ENCODE data around the gene MAGEA8.
"Not testable (repeated sequence)": the region's sequence is repeated elsewhere in the genome, so short reads cannot be mapped to it uniquely, and the experiment has no call there.

The MAGEA8 gene

GRCh38 chrX:149903889-149904748 lies 23.1 kb downstream of the MAGEA8 start:
- no peak for DNase-seq (ENCODE audit: low read depth)

- no peak for DNase-seq (ENCODE audit: low read depth)
Observed at GRCh38 chrX:149908308-149908707, 27.3 kb downstream of the MAGEA8 start.

- DNase-seq (ENCODE audit: low read depth) = no peak
Observed at GRCh38 chrX:149908727-149909126, 27.7 kb downstream of the MAGEA8 start.

GRCh38 chrX:149909324-149910177 lies 28.6 kb downstream of the MAGEA8 start:
- DNase-seq (ENCODE audit: low read depth) = no peak

GRCh38 chrX:149910178-149910695 lies 29.3 kb downstream of the MAGEA8 start:
- no peak for DNase-seq (ENCODE audit: low read depth)

- no peak for DNase-seq (ENCODE audit: low read depth)
Observed at GRCh38 chrX:149916745-149917392, 35.9 kb downstream of the MAGEA8 start.

- not testable (repeated sequence) for DNase-seq (ENCODE audit: low read depth)
Observed at GRCh38 chrX:149923836-149924235, 42.9 kb downstream of the MAGEA8 start.

- DNase-seq (ENCODE audit: low read depth) = not testable (repeated sequence)
Observed at GRCh38 chrX:149924434-149924833, 43.5 kb downstream of the MAGEA8 start.

GRCh38 chrX:149927245-149927963 lies 46.4 kb downstream of the MAGEA8 start:
- DNase-seq (ENCODE audit: low read depth) = not testable (repeated sequence)

- not testable (repeated sequence) for DNase-seq (ENCODE audit: low read depth)
Observed at GRCh38 chrX:149927964-149928258, 46.9 kb downstream of the MAGEA8 start.

GRCh38 chrX:149928635-149929034 lies 47.7 kb downstream of the MAGEA8 start:
- DNase-seq (ENCODE audit: low read depth) = not testable (repeated sequence)

GRCh38 chrX:149929400-149929799 lies 48.4 kb downstream of the MAGEA8 start, which contains the start of gene HSFX4:
HSFX4 (plus strand) TSS chrX:149929573; CDS start chrX:149929645, 72 bp downstream.
- not testable (repeated sequence) for DNase-seq (ENCODE audit: low read depth)

GRCh38 chrX:149931355-149931754 lies 50.4 kb downstream of the MAGEA8 start:
- DNase-seq (ENCODE audit: low read depth) = not testable (repeated sequence)

GRCh38 chrX:149932150-149932549 lies 51.2 kb downstream of the MAGEA8 start:
- not testable (repeated sequence) for DNase-seq (ENCODE audit: low read depth)

GRCh38 chrX:149932970-149933369 lies 52.0 kb downstream of the MAGEA8 start:
- DNase-seq (ENCODE audit: low read depth) = not testable (repeated sequence)

- not testable (repeated sequence) for DNase-seq (ENCODE audit: low read depth)
Observed at GRCh38 chrX:149933547-149933946, 52.6 kb downstream of the MAGEA8 start.
